GM19023 (cell line): ENCODE data around the gene HPS4.

Experiments
- ATAC-seq: cut with Tn5 transposase; IDR thresholded peaks from one replicate; pipeline ENCODE4 v1.9.1; 2021; ENCODE audit warnings: mild to moderate bottlenecking, moderate library complexity; ENCODE audit not compliant: unreplicated experiment

Gene HPS4

DNA sequence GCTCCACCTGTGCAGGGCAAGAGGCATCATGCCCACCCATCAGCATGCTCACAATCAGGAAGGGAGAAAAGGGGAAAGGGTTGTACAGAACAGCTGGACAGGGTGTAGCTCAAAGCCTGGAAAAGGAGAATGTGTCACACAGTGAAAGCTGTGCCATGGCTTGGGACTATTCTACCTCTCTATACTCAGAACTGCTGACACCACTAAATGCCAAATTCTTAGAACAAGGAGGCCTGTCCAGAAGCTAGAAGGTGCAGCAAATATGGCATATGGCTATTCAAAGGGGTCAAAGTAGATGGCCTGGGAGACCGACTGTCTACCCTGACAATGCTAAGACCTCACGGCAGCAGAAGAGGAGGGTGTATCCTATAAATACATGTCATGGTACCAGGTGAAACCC is 12.8 kb downstream of the HPS4 start:
- ATAC-seq, result no peak

DNA sequence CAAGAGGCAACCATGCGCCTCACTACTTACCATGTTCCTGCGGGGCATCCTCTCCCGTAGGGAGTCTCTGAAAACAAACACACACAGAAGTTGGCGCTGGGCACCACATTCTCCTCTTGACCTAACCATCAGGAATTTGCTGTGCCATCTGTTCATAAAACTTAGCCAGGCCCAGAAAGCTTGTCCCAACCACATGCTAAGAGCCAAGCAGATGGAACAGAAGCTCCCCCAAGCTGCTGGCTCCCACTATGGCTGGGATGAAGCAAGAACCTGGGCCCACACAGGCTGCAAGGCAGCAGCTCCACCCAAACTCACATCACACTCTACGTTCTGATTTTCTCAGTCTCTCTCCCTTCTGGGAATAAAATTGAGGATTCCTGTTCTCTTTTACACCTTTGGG is 17.4 kb downstream of the HPS4 start:
- ATAC-seq, result no peak

DNA sequence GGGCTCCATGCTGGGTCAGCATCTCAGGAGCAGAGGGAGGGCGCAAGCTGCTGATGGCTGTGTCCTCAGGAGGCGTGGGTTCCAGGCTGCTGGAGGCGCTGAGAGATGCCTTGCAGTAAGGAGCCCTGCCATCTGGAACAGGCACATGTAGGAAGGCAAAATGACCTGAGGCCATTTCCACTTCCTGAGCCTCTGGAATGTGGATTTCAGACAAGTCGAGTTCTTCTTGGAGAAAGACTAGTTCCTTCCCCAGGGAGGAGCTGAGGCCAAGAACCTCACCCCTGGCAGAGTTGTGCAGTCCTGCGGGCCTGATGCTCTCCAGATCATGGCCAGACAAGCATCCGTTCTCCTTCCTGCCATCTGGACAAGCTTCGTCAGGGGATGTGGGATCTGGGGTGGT is 19.3 kb downstream of the HPS4 start:
- no peak for ATAC-seq

DNA sequence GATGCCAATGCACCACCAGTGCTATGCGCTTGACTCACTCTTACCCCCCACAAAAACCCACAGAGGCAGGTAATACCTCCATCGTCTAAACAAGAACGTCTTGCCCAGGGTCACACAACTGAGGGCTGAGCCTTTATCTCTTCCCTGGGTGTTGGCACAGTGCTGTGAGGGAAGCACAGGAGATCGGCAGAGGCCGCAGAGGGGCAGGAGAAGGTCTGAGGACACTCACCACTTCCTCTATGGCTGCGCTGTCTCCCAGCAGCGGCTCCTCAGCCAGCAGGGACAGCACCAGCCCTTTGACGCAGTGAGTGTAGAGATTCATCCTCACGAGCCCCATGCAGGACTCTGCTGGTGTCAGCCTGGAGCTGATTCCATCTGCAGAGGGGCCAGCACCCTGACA is 19.9 kb downstream of the HPS4 start:
- no peak for ATAC-seq

DNA sequence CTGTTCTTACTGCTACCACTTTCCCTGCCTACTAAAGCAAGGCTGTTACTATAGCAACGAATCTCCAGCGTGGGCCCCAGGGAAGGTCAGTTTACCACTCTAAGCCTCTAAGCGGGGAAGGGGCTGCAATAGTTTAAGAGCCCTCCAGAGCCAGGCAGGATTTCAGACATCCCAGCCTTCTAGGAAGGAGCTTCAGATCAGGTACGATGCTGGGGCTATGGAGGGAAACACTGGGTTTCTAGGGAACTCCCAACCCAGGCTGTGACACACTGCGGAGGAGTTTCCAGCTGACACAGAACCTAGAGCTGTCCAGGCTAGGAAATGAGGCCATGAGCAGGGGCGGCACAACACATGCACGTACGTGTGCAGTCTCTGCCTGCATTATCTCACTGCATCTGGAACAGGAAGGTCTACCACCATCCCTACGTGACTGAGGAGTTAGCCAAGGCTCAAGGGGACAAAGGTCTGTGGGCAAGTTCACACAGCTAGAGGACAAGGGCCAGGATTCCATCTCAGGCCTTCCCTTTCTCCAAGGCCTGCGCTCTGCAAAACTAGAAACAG is 20.4 kb downstream of the HPS4 start:
- no peak for ATAC-seq

DNA sequence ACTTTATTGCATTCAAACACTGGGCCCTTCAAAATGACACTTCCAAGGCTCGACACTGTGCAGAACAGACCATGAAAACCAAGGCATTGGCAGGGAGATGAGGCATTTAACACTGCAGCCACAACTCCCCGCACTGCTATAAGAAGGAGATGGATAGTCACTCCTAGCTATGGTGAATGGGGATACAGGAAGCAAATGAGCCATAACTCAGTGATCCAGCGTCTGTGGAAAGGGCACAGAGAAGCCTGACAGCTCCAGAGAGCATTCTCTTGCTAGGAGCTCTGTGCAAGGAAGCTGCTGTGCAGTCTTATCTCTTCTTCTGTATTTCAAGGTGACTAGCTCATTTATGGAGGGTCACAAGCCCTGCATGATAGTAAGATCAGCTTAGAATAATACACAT is 20.9 kb downstream of the HPS4 start:
- no peak for ATAC-seq

DNA sequence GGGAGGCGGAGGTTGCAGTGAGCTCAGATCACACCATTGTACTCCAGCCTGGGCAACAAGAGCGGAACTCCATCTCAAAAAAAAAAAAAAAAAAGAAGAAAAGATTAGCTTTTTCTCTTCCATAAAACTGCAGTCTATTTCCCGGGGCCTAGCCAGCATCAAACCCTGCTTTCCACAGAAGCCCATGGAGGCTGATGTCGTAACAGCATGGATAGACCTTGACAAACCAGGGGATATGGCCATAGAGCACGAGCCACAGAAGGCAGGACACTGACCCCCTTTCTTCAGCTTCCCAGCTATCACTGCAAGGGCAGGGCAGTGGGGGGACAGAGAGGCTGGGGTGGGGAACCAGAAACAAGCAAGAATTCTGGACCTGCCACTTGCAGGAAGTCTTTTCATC is 21.5 kb downstream of the HPS4 start:
- no peak for ATAC-seq

DNA sequence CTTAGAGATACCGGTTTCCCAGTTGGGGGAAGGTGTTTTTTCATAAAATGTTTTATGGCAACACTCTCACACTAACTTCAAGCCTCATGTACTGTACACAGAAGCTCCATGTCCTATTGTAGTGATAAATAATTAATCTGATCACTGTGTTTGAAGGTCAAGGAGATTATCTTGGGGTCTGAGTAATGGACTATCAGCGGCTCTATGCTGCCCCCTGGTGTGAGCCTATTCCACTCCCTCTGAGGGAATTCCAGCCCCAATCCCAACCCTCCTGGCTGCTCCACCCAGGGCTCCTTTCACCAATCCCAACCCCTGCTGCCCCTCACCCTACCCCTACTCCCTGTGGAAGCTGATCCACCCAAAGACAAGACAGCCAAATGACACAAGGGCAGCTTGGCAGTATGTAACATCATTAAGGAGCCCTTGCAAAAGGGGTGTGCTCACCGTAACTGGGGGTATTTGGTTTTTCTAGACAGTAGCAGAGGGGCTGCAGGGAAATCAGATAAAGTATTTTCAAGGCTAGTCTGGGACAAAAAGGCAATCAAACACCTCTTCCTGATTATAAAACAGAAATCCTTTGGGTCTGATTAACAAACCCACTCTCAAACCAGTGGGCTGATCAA is 22.3 kb downstream of the HPS4 start:
- no peak for ATAC-seq

DNA sequence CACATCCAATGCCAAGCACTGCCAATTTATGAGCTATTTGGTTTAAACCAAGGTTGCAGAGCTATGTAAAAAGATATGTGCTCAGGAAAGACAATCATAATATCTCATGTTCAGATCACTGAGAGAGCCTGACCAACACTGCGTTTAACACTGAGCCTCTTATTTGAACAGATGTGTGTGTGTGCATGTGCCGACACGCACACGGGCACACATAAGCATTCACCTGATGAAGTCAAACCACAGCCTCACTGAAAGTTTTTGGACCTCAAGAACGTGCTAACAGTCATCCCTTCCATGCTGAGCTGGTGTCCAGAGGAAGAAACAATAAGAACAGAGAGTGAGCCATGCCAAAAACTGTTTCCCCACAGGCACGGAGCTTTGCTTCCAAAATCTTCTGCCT is 23.4 kb downstream of the HPS4 start:
- no peak for ATAC-seq

DNA sequence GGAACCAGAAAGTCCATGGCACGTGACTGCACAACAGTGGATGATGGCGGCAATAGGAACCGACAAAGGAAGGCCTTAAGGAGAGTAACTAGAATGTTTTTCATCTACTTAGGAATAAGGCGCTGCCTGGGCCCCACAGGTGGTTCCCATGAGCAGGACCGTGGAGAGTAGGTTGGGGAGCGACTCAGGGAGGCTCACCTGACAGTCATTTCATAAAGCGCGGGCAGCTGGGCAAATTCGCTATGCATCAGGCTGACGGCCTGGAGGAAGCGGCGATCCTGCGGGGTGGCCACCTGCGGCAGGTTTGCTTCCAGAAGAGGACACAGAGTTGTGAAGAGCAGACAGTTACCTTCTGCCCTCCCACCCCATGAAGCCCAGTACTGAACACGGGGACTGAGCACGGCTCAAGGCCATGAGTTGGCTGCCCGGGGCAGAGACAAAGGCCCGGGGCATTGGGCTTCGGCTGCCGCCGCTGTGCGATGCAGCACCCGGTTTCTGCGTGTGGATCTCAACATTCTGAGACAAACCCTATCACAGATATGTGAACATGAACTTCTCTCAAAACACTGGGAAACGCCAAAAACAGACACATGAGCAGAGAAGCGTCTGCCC is 25.8 kb downstream of the HPS4 start:
- no peak for ATAC-seq

DNA sequence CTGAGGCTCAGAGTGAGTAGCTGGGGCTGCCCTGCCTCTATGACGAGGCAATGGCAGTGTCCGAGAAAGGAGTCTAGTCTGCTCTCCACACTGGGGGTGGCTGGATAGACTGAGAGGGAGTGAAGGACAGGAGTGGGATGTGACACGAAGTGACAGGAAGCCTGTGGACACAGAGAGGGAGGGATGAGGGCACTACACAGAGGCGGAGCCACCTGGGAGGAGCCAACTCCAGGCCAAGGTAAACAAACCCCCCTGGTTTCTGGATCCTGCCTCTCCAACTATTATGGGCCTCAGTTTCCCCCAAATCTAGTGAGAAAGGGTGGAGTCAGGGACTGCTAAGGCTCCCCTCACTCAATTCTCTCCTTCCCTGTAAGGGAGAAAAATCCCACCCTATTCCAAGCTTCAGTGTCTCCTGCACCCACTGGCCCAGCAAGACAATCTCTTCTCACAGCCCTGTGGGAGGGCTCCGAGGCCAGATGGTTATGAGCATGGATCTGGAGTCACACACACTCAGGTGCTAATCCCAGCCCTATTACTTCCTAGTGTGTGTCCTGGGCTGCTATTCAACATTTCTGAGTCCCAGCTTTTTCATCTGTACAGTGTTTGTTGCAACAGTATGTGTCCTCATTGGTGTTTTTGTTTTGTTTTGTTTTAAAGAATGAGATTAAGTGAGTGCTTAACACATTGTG is 29.6 kb downstream of the HPS4 start:
- no peak for ATAC-seq

DNA sequence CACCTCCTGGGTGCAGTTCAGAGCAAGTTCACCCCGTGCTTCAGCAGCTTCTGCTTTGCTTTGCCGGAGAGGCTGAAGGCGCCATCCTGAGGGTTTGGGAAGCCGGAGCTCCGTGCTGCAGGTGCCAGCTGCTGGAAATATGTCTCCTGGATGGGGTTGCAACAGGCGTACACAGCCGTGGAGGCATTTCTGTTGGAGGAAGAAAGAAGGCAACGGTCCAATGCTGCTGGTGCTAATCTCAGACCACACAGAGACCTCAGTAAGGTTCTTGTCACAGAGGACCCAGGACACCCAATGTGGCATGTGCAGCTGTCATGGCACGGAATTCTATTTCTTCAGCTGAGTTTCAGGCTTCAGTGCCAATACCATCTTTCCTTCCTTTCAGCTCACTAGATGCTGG is 30.4 kb downstream of the HPS4 start:
- ATAC-seq, result no peak

DNA sequence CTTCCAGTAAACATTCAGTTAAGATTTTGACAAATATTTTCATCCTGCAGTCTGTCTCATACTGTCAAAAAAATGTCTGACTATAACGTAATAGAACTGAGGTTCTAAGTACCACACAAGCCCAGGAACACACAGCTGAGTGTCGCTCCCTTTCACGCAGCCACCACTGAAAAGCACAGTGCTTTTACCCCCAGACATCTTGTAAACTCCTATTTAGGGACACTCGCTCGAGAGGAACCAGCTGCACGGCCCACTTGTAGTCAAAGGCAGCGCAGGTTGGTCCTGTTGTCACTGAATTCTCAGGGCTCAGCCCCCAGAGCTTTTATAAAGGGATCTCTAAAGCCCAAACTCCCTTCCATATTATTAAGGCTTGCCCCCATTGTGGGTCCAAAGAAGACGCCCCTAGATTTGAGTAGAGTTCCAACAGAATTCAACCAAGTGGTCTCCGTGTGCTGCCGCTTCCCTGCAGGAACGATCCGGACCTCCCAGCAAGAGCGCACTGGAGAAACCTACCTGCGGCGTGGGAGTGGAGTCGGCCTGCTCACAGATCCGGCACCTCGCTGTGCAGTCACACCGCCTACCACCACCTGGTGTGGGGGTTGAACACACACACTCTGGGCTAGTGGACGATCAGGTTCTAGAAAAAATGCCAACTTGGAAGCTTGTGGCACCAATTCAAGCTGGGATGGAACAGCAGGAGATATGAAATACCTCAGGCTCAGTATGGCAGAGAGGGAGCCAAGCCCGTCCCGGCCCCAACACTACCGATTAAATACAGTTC is 31.2 kb downstream of the HPS4 start:
- no peak for ATAC-seq

DNA sequence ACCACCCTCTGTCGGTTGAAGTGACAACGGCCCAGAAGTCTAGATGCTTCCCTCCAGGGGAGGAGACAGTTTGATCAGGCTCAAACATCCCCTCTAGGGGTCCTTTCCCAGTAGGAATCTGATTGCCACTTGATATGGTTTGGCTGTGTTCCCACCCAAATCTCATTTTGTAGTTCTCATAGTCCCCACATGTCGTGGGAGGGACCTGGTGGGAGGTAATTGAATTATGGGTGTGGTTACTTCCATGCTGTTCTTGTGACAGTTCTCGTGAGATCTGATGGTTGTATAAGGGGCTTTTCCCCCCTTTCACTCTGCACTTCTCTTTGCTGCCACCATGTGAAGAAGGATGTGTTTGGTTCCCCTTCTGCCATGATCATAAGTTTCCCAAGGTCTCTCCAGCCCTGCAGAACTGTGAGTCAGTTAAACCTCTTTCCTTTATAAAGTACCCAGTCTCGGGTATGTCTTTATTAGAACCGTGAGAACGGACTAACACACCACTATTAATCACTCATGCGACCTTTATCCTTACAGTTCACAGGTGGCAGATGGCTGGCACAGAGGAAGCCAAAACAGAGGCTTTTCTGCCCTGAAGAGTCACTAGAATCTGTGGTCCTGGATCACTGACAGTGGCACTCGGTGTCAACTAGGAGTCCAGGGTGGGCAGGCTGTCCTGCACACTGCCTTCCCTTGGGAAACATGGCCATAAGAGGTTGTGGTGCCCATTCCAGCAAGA is 33.0 kb downstream of the HPS4 start:
- ATAC-seq, result no peak

DNA sequence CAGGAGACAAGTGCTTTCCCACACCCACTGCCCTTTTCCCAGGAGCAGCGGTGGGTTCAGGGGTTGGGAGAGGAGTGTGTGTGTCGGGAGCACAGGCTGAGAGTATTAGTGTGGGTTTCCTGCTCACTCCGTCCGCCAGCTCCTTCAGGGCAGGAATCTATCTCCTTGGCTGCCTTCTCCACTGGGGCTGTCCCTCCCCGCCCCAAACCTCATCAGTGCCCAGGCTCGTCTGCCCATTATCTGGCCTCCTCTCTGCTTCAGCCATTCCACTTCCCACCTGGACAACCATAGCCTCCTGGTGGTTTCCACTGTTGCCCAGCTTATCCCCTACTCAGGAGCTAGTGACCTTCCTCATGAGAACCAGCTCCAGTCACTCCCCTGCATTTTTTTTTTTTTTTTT is 34.6 kb downstream of the HPS4 start:
- no peak for ATAC-seq

DNA sequence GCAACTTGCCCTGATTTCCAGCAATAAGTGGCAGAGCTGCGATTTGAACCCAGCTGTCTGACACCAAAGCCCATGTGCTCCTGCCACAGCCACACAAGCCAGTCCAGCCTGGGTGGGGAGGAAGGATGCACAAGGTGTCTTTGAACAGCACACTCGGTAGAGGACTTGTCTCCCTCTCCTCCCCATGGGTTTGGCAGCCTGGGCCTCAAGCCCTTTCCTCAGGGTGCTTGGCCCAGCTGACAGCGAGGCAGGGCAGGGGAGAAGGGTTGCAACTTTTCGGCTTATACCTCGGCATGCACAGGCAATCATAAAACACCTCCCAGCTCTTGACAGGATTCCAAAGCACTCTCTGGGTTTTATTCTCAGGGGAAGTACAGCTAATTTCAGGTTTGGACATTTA is 35.2 kb downstream of the HPS4 start:
- no peak for ATAC-seq

DNA sequence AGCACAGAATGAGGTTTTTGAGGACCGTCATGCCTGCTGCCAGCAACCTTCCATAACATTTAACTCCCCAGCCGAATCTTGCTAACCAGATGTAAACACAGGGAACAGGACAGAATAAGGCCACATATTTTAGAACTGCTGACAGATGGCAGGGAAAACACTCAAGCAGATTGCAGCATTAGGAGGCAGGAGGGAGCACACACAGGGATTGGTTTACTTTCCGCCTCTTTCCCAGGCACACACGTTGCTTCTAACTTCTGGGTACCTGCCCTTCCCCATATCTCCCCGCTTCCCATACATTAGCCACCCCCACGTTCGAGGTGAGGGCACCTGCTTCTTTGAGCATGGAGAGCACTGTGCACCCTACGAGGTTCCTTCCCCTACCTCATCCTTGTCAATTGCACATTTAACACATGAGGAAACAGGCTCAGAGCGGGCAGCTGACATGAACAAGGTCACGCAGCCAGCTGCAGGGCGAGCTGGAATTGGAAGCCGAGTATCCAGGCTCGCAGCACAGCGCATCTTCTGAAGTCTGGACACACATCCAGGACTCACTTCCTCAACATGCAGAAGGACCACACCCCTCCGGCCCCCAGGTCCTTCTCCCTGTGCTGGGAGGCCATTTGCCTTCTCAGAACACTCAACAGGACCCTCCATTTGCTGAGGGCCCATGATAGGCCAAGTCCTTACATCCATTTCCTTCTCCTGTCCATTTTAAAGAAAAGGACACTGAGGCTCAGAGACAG is 35.8 kb downstream of the HPS4 start:
- ATAC-seq, result no peak

DNA sequence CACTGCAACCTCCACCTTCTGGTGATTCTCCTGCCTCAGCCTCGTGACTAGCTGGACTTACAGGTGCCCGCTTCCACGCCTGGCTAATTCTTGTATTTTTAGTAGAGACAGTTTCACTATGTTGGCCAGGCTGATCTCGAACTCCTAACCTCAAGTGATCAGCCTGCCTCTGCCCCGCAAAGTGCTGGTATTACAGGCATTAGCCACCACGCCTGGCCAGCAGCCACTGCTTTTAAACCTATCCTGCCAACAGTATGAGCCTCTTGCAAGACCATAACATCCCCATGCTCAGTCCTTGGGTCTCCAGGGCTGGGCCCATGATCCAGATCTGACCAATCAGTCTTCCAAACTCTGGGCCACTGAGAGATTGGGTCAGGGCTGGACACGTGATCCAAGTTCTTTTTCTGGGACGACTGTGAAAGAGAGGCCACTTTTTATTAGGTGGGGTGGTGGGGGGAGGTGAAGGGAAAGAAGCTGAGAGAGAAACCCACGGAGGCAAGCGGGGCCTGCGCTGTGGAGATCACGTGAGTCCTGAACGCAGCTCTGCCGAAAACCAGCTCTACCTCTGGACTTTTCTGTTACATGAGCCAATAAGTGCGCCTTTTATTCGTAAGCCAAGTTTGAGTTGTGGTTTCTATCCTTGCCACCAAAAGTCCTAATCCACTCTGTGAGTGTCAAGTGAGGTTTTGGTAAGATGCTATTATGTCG is 36.6 kb downstream of the HPS4 start:
- ATAC-seq, result no peak

DNA sequence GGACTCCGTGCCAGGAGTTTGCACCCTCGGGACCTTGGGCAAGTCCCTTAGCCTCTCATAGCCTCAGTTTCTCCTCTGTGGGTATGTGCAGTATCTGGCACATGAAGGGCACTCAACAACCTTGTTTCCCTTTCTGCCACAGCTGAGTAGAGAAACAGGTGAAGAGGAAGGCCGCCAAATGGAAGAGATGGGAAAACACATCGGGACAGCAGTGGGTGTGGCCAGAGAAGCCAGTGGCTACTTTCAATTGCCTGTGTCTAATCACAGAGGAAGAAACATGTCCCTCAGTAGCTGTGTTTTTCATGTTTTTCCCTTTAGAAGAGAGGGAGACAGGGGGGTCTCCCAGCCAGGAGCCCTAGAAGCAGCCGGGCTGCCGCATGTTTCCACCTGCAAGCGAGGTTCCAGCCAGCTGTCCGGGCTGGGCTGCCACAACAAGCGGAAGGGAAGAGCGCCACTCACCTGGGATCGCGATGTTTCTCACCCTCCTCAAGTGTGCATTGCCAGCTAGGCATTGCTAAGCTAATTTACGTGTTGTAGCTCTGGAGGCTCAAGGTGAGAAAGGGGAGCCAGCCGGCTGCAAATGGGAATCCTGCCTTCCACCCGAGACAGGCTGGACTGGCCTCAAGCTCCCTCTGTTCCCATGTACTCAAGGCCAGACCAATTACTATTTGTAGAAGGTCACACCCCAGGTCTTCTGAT is 37.9 kb downstream of the HPS4 start:
- no peak for ATAC-seq
